Activated CD4-positive, alpha-beta T cell treated with anti-CD3 and anti-CD28 coated beads, Interleukin-2, amount 10 ng/mL, durations not matched to agents 7 days and 5 days (primary cell): Measurements from ENCODE around the gene ISYNA1. TPM values are rescaled to one million over a fixed set of nuclear protein-coding genes. Genes with fewer than 3 reads are reported as not detected.

Experiments used
- CTCF ChIA-PET: fragments of 350-600 bp; sonication (Branson Sonifier 250); formaldehyde crosslinking; loops from one replicate; lab custom pipeline; 2021; ENCODE audit warnings: antibody characterized with exemption; lab: Charles Lee
- POLR2A ChIA-PET: fragments of 350-600 bp; sonication (Branson Sonifier 250); formaldehyde crosslinking; loops from one replicate; lab custom pipeline; 2021; ENCODE audit warnings: antibody characterized with exemption; lab: Charles Lee
- DNase-seq: peaks from one replicate; pipeline ENCODE4 v3.0.0-alpha.2; 2020
- H3K27ac Mint-ChIP-seq: one replicate; pipeline ENCODE4 v1.8.0; 2021; ENCODE audit warnings: mild to moderate bottlenecking, moderate library complexity, mixed read lengths
- H3K27me3 Mint-ChIP-seq: one replicate; pipeline ENCODE4 v1.8.0; 2021; ENCODE audit warnings: mixed read lengths
- H3K36me3 Mint-ChIP-seq: one replicate; pipeline ENCODE4 v1.8.0; 2021; ENCODE audit warnings: low read depth, mixed read lengths
- H3K4me1 Mint-ChIP-seq: one replicate; pipeline ENCODE4 v1.8.0; 2021; ENCODE audit warnings: mixed read lengths
- H3K4me3 Mint-ChIP-seq: one replicate; pipeline ENCODE4 v1.8.0; 2021; ENCODE audit warnings: mild to moderate bottlenecking, moderate library complexity, mixed read lengths
- H3K9me3 Mint-ChIP-seq: one replicate; pipeline ENCODE4 v1.8.0; 2021; ENCODE audit warnings: mixed read lengths
- total RNA-seq, 2 experiments: library from RNA; stranded (reverse); gene quantifications; one replicate each; pipeline ENCODE4 v1.2.3, GENCODE V29; 2021

Gene ISYNA1
- total RNA-seq, 2 experiments from 2014 or later = 10.7 to 12.1 TPM

GRCh38 chr19:18450021-18450930, 12.3 kb upstream of the ISYNA1 start:
- no peaks in the 10 kb centered on the region for H3K27me3 Mint-ChIP-seq
- ChIA-PET CTCF (interaction anchor here (0.6 to 2.3 kb wide), 14 partner anchors 10 to 724 kb away, joined by 3 to 8 read pairs (median 4); partner anchors contain the start of gene REX1BD), POLR2A (no interaction called here)
- no peak overlapping the region for H3K4me3 Mint-ChIP-seq
- DNase-seq = no peak
- H3K4me1 Mint-ChIP-seq = peaks cover 3% of the 10 kb centered on the region
- H3K9me3 Mint-ChIP-seq = no peaks in the 10 kb centered on the region
- H3K36me3 Mint-ChIP-seq = peaks cover 14% of the 10 kb centered on the region
- H3K27ac Mint-ChIP-seq = peak overlapping the region; percentile 57

- no peaks in the 10 kb centered on the region for H3K9me3 Mint-ChIP-seq
- ChIA-PET POLR2A (no interaction called here), CTCF (interaction anchor here (0.7 to 2.3 kb wide), 5 partner anchors 10 to 398 kb away, joined by 3 to 5 read pairs (median 3); no protein-coding TSS in a partner anchor)
- peaks cover 14% of the 10 kb centered on the region for H3K36me3 Mint-ChIP-seq
- H3K27ac Mint-ChIP-seq = no peak overlapping the region
- no peak for DNase-seq
- no peaks in the 10 kb centered on the region for H3K27me3 Mint-ChIP-seq
- peaks cover 3% of the 10 kb centered on the region for H3K4me1 Mint-ChIP-seq
- no peak overlapping the region for H3K4me3 Mint-ChIP-seq
Measured at GRCh38 chr19:18449552-18449951, 11.6 kb upstream of the ISYNA1 start.

- Mint-ChIP-seq H3K27me3 (no peaks in the 10 kb centered on the region), H3K4me3 (no peak overlapping the region), H3K27ac (no peak overlapping the region), H3K9me3 (peaks cover 3% of the 10 kb centered on the region), H3K4me1 (peaks cover 12% of the 10 kb centered on the region), H3K36me3 (peaks cover 29% of the 10 kb centered on the region)
- DNase-seq = no peak
- ChIA-PET CTCF (interaction anchor here (1.6 to 3.5 kb wide), 2 partner anchors 15 to 142 kb away, joined by 6 to 15 read pairs; partner anchors contain the start of gene REX1BD), POLR2A (no interaction called here)
Measured at GRCh38 chr19:18446811-18447359, 9.0 kb upstream of the ISYNA1 start.

- H3K27ac Mint-ChIP-seq = no peak overlapping the region
- H3K9me3 Mint-ChIP-seq = peaks cover 3% of the 10 kb centered on the region
- H3K4me3 Mint-ChIP-seq = no peak overlapping the region
- ChIA-PET POLR2A (no interaction called here), CTCF (interaction anchor here (1.3 to 3.5 kb wide), 3 partner anchors 16 to 142 kb away, joined by 3 to 15 read pairs (median 6); partner anchors contain the start of gene REX1BD)
- DNase-seq = no peak
- H3K27me3 Mint-ChIP-seq = no peaks in the 10 kb centered on the region
- H3K4me1 Mint-ChIP-seq = peaks cover 16% of the 10 kb centered on the region
- peaks cover 29% of the 10 kb centered on the region for H3K36me3 Mint-ChIP-seq
Measured at GRCh38 chr19:18446145-18446810, 8.3 kb upstream of the ISYNA1 start.

GRCh38 chr19:18445262-18445948, 7.5 kb upstream of the ISYNA1 start:
- H3K4me1 Mint-ChIP-seq = peaks cover 20% of the 10 kb centered on the region
- no peaks in the 10 kb centered on the region for H3K27me3 Mint-ChIP-seq
- H3K9me3 Mint-ChIP-seq = peaks cover 3% of the 10 kb centered on the region
- ChIA-PET CTCF (interaction anchor here (1.0 to 3.5 kb wide), 3 partner anchors 17 to 144 kb away, joined by 3 to 15 read pairs (median 3); no protein-coding TSS in a partner anchor), POLR2A (no interaction called here)
- H3K36me3 Mint-ChIP-seq = peaks cover 26% of the 10 kb centered on the region
- H3K4me3 Mint-ChIP-seq = no peak overlapping the region
- DNase-seq = no peak
- H3K27ac Mint-ChIP-seq = no peak overlapping the region

GRCh38 chr19:18444513-18444912, 6.6 kb upstream of the ISYNA1 start:
- CTCF ChIA-PET = interaction anchor here (0.7 to 3.5 kb wide), 2 partner anchors 16 to 18 kb away, joined by 3 to 15 read pairs; no protein-coding TSS in a partner anchor

GRCh38 chr19:18443831-18444230, 5.9 kb upstream of the ISYNA1 start:
- peaks cover 24% of the 10 kb centered on the region for H3K36me3 Mint-ChIP-seq
- peaks cover 3% of the 10 kb centered on the region for H3K9me3 Mint-ChIP-seq
- no peaks in the 10 kb centered on the region for H3K27me3 Mint-ChIP-seq
- no peak overlapping the region for H3K27ac Mint-ChIP-seq
- H3K4me1 Mint-ChIP-seq = peaks cover 23% of the 10 kb centered on the region
- H3K4me3 Mint-ChIP-seq = no peak overlapping the region
- DNase-seq = no peak
- ChIA-PET CTCF (interaction anchor here (0.5 to 3.5 kb wide), 3 partner anchors 17 to 75 kb away, joined by 3 to 15 read pairs (median 4); no protein-coding TSS in a partner anchor), POLR2A (interaction anchor here (0.6 kb wide), 1 partner anchor 63 kb away, joined by 3 read pairs; no protein-coding TSS in a partner anchor)

More at GRCh38 chr19:18444513-18444912, 6.6 kb upstream of the ISYNA1 start:
- DNase-seq = no peak
- Mint-ChIP-seq H3K27me3 (no peaks in the 10 kb centered on the region), H3K4me1 (peaks cover 23% of the 10 kb centered on the region), H3K27ac (no peak overlapping the region), H3K9me3 (peaks cover 3% of the 10 kb centered on the region), H3K4me3 (no peak overlapping the region), H3K36me3 (peaks cover 24% of the 10 kb centered on the region)
- POLR2A ChIA-PET = no interaction called here

GRCh38 chr19:18443406-18443805, 5.5 kb upstream of the ISYNA1 start:
- H3K36me3 Mint-ChIP-seq = peaks cover 24% of the 10 kb centered on the region
- POLR2A ChIA-PET = interaction anchor here (0.6 kb wide), 1 partner anchor 64 kb away, joined by 3 read pairs; no protein-coding TSS in a partner anchor
- H3K27ac Mint-ChIP-seq = no peak overlapping the region
- no peak for DNase-seq
- CTCF ChIA-PET = interaction anchor here (0.5 to 3.5 kb wide), 2 partner anchors 19 to 75 kb away, joined by 4 to 15 read pairs; no protein-coding TSS in a partner anchor
- peaks cover 3% of the 10 kb centered on the region for H3K9me3 Mint-ChIP-seq
- no peak overlapping the region for H3K4me3 Mint-ChIP-seq
- H3K27me3 Mint-ChIP-seq = no peaks in the 10 kb centered on the region
- peaks cover 23% of the 10 kb centered on the region for H3K4me1 Mint-ChIP-seq

- POLR2A ChIA-PET = interaction anchor here (0.6 kb wide), 1 partner anchor 64 kb away, joined by 3 read pairs; no protein-coding TSS in a partner anchor
- Mint-ChIP-seq H3K27ac (peak overlapping the region; percentile 86), H3K4me1 (peaks cover 23% of the 10 kb centered on the region), H3K36me3 (peaks cover 24% of the 10 kb centered on the region), H3K27me3 (no peaks in the 10 kb centered on the region), H3K9me3 (peaks cover 3% of the 10 kb centered on the region), H3K4me3 (no peak overlapping the region)
- CTCF ChIA-PET = no interaction called here
- DNase-seq = no peak
Measured at GRCh38 chr19:18442941-18443340, 5.0 kb upstream of the ISYNA1 start.

- POLR2A ChIA-PET = no interaction called here
- CTCF ChIA-PET = no interaction called here
- Mint-ChIP-seq H3K4me1 (peaks cover 25% of the 10 kb centered on the region), H3K27me3 (no peaks in the 10 kb centered on the region), H3K27ac (peak overlapping the region; percentile 86), H3K36me3 (peaks cover 24% of the 10 kb centered on the region), H3K9me3 (peaks cover 3% of the 10 kb centered on the region), H3K4me3 (peak overlapping the region; percentile 43)
- peak; percentile 55 for DNase-seq
Measured at GRCh38 chr19:18441804-18442788, 4.2 kb upstream of the ISYNA1 start.
